ENCODE results near the gene HPN.

The HPN gene

GRCh38 chr19:35009424-35010415 is 31.8 kb upstream of the HPN start (continued):
- TF ChIP-seq ZNF366 (tag by site-specific recombination; conservative IDR thresholded peaks at IDR 0.05): 0 out of 2 replicates have a peak, but pooled peaks have one; percentile 31
- TF ChIP-seq ZNF18 (tag by site-specific recombination; IDR thresholded peaks at IDR 0.05): peak; percentile 58; the same call in 1 of the 2 replicates

GRCh38 chr19:35011091-35011689 is 30.3 kb upstream of the HPN start:
- ChIA-PET CTCF (interaction anchor here (0.6 to 9.0 kb wide), 5 partner anchors 11 to 499 kb away, joined by 3 to 96 read pairs (median 4); partner anchors contain the start of genes GRAMD1A and ZNF30), POLR2A (interaction anchor here (0.7 to 4.2 kb wide), 3 partner anchors 10 to 51 kb away, joined by 4 to 20 read pairs (median 8); partner anchors contain the start of gene GRAMD1A)
- H3K9me3 ChIP-seq (ENCODE audit: control insufficient read depth, insufficient read depth, low read depth, low read length): no peaks in the 10 kb centered on the region
- peaks cover 83 to 99% of the 10 kb centered on the region in 2 experiments for H3K36me3 ChIP-seq (ENCODE audit: control insufficient read depth in 2 of 2, insufficient read depth in 1 of 2, low read length in 2 of 2)
- no peak for TF ChIP-seq ZIC2 (tag by site-specific recombination; IDR thresholded peaks at IDR 0.05)
- H3K4me3 ChIP-seq (ENCODE audit: low read depth, low read length): no peak overlapping the region
- H3K27ac ChIP-seq (ENCODE audit: extremely low read depth, low read depth, low read length): 0 out of 2 replicates have a peak overlapping the region, but pooled peaks have one; percentile 24
- no peaks in the 10 kb centered on the region for H3K4me1 ChIP-seq (ENCODE audit: control insufficient read depth, insufficient read depth, low read length)

- Histone ChIP-seq H3K9me3 (ENCODE audit: control insufficient read depth, insufficient read depth, low read depth, low read length) (no peaks in the 10 kb centered on the region), H3K27ac (ENCODE audit: extremely low read depth, low read depth, low read length) (0 out of 2 replicates have a peak overlapping the region, but pooled peaks have one; percentile 24), H3K36me3 (ENCODE audit: control insufficient read depth in 2 of 2, insufficient read depth in 1 of 2, low read length in 2 of 2) (peaks cover 80 to 100% of the 10 kb centered on the region in 2 experiments), H3K4me1 (ENCODE audit: control insufficient read depth, insufficient read depth, low read length) (no peaks in the 10 kb centered on the region), H3K4me3 (ENCODE audit: low read depth, low read length) (no peak overlapping the region)
- POLR2A ChIA-PET: interaction anchor here (1.1 to 4.2 kb wide), 2 partner anchors 9 to 11 kb away, joined by 4 to 20 read pairs; partner anchors contain the start of gene GRAMD1A
- TF ChIP-seq ZBTB44 (tag by site-specific recombination; IDR thresholded peaks at IDR 0.05) (no peak), ZNF580 (tag by site-specific recombination; IDR thresholded peaks at IDR 0.05) (no peak), HIC1 (tag by site-specific recombination; IDR thresholded peaks at IDR 0.05) (no peak), ZBTB10 (tag by site-specific recombination; IDR thresholded peaks at IDR 0.05) (0 out of 2 replicates have a peak, but pooled peaks have one; percentile 21), ZNF623 (tag by site-specific recombination; IDR thresholded peaks at IDR 0.05) (no peak), ZNF341 (tag by site-specific recombination; IDR thresholded peaks at IDR 0.05; ENCODE audit: low read depth) (no peak), ZNF211 (tag by site-specific recombination; IDR thresholded peaks at IDR 0.05; ENCODE audit: low read depth) (no peak)
- CTCF ChIA-PET: interaction anchor here (0.5 to 9.0 kb wide), 22 partner anchors 9 to 176 kb away, joined by 3 to 96 read pairs (median 4); partner anchors contain the start of genes GRAMD1A, ZNF30 and ZNF792
Measured at GRCh38 chr19:35011737-35012682, 29.5 kb upstream of the HPN start.
